ENCODE results near the gene RABL3.
"Not testable (repeated sequence)": the region's sequence is repeated elsewhere in the genome, so short reads cannot be mapped to it uniquely, and the experiment has no call there.

Gene RABL3

GRCh38 chr3:120741320-120741719 lies 996 bp downstream of the RABL3 start:
- no peak for DNase-seq (ENCODE audit: low read depth in 1 of 2, low spot score in 1 of 2)
- no peak for TF ChIP-seq JUND (IDR thresholded peaks at IDR 0.05; ENCODE audit: low read depth)
- in situ Hi-C loops (cut with HindIII; ENCODE audit: low pct_unique_long_range_greater_than_20kb, low sequenced_read_pairs) = no loop called here

- in situ Hi-C loops (cut with HindIII; ENCODE audit: low pct_unique_long_range_greater_than_20kb, low sequenced_read_pairs); DNase-seq (ENCODE audit: low read depth in 1 of 2, low spot score in 1 of 2): not testable (repeated sequence)
Measured at GRCh38 chr3:120738006-120738405, 4.3 kb downstream of the RABL3 start.

GRCh38 chr3:120730576-120731542 lies 11.5 kb downstream of the RABL3 start:
- DNase-seq (ENCODE audit: low read depth in 1 of 2, low spot score in 1 of 2) = no peak
- in situ Hi-C loops (cut with HindIII; ENCODE audit: low pct_unique_long_range_greater_than_20kb, low sequenced_read_pairs) = no loop called here
- TF ChIP-seq JUND (IDR thresholded peaks at IDR 0.05; ENCODE audit: low read depth) = no peak

GRCh38 chr3:120726791-120727190 lies 15.5 kb downstream of the RABL3 start:
- no peak for DNase-seq (ENCODE audit: low read depth in 1 of 2, low spot score in 1 of 2)
- TF ChIP-seq JUND (IDR thresholded peaks at IDR 0.05; ENCODE audit: low read depth) = no peak
- in situ Hi-C loops (cut with HindIII; ENCODE audit: low pct_unique_long_range_greater_than_20kb, low sequenced_read_pairs) = no loop called here

GRCh38 chr3:120719167-120719834 lies 23.0 kb downstream of the RABL3 start:
- DNase-seq (ENCODE audit: low read depth in 1 of 2, low spot score in 1 of 2) = peak in 1 of 2 experiments; percentile 38
- in situ Hi-C loops (cut with HindIII; ENCODE audit: low pct_unique_long_range_greater_than_20kb, low sequenced_read_pairs) = not testable (repeated sequence)

GRCh38 chr3:120713262-120713661 lies 29.1 kb downstream of the RABL3 start:
- no peak for DNase-seq (ENCODE audit: low read depth in 1 of 2, low spot score in 1 of 2)
- in situ Hi-C loops (cut with HindIII; ENCODE audit: low pct_unique_long_range_greater_than_20kb, low sequenced_read_pairs) = no loop called here
- TF ChIP-seq JUND (IDR thresholded peaks at IDR 0.05; ENCODE audit: low read depth) = no peak

- peak; percentile 18 to 81 for DNase-seq (ENCODE audit: low read depth in 1 of 2, low spot score in 1 of 2)
- in situ Hi-C loops (cut with HindIII; ENCODE audit: low pct_unique_long_range_greater_than_20kb, low sequenced_read_pairs) = no loop called here
- peak; percentile 81; the same call in 1 of the 2 replicates for TF ChIP-seq JUND (IDR thresholded peaks at IDR 0.05; ENCODE audit: low read depth)
Measured at GRCh38 chr3:120710369-120710768, 31.9 kb downstream of the RABL3 start.

- no peak for DNase-seq (ENCODE audit: low read depth in 1 of 2, low spot score in 1 of 2)
Measured at GRCh38 chr3:120708408-120708807, 33.9 kb downstream of the RABL3 start.

GRCh38 chr3:120706950-120707349 lies 35.4 kb downstream of the RABL3 start:
- DNase-seq (ENCODE audit: low read depth in 1 of 2, low spot score in 1 of 2) = no peak
- in situ Hi-C loops (cut with HindIII; ENCODE audit: low pct_unique_long_range_greater_than_20kb, low sequenced_read_pairs) = no loop called here
- TF ChIP-seq JUND (IDR thresholded peaks at IDR 0.05; ENCODE audit: low read depth) = no peak

More at GRCh38 chr3:120708408-120708807, 33.9 kb downstream of the RABL3 start:
- in situ Hi-C loops (cut with HindIII; ENCODE audit: low pct_unique_long_range_greater_than_20kb, low sequenced_read_pairs) = no loop called here
- TF ChIP-seq JUND (IDR thresholded peaks at IDR 0.05; ENCODE audit: low read depth) = no peak

GRCh38 chr3:120705884-120706582 lies 36.3 kb downstream of the RABL3 start:
- DNase-seq (ENCODE audit: low read depth in 1 of 2, low spot score in 1 of 2) = peak in 1 of 2 experiments; percentile 12
- no peak for TF ChIP-seq JUND (IDR thresholded peaks at IDR 0.05; ENCODE audit: low read depth)
- in situ Hi-C loops (cut with HindIII; ENCODE audit: low pct_unique_long_range_greater_than_20kb, low sequenced_read_pairs) = no loop called here

GRCh38 chr3:120699333-120699732 lies 43.0 kb downstream of the RABL3 start:
- no peak for DNase-seq (ENCODE audit: low read depth in 1 of 2, low spot score in 1 of 2)
- in situ Hi-C loops (cut with HindIII; ENCODE audit: low pct_unique_long_range_greater_than_20kb, low sequenced_read_pairs) = no loop called here
- no peak for TF ChIP-seq JUND (IDR thresholded peaks at IDR 0.05; ENCODE audit: low read depth)

GRCh38 chr3:120693439-120694171 lies 48.7 kb downstream of the RABL3 start:
- in situ Hi-C loops (cut with HindIII; ENCODE audit: low pct_unique_long_range_greater_than_20kb, low sequenced_read_pairs) = no loop called here
- TF ChIP-seq JUND (IDR thresholded peaks at IDR 0.05; ENCODE audit: low read depth) = 0 out of 2 replicates have a peak, but pooled peaks have one; percentile 21
- peak; percentile 5 to 72 for DNase-seq (ENCODE audit: low read depth in 1 of 2, low spot score in 1 of 2)
